ENCODE results near the gene CFAP107. TPM values are rescaled to one million over a fixed set of nuclear protein-coding genes. Genes with fewer than 3 reads are reported as not detected.

Gene CFAP107
- polyA plus RNA-seq, 1 donor (not counting 4 experiments of a cell fraction or from before 2014, with no cell fraction given) = not detected

- no peak overlapping the region for H3K9ac ChIP-seq (ENCODE audit: control insufficient read depth, extremely low read depth, insufficient read depth, low read length)
- H4K20me1 ChIP-seq (ENCODE audit: control insufficient read depth, extremely low read depth, insufficient read depth, low read length) = no peaks in the 10 kb centered on the region
- DNase-seq (ENCODE audit: low read depth, low spot score) = no peak
- H3K79me2 ChIP-seq (ENCODE audit: control insufficient read depth, insufficient read depth, low read length) = no peaks in the 10 kb centered on the region
- no peaks in the 10 kb centered on the region for H3K9me3 ChIP-seq (ENCODE audit: control insufficient read depth, low read depth, low read length)
- H3K4me1 ChIP-seq (ENCODE audit: control insufficient read depth, extremely low read depth, insufficient read depth, low read length) = no peaks in the 10 kb centered on the region
- H3K36me3 ChIP-seq (ENCODE audit: control insufficient read depth in 2 of 2, extremely low read depth in 1 of 2, insufficient read depth in 2 of 2, low read length in 2 of 2) = no peaks in the 10 kb centered on the region
- no peak overlapping the region for H3K27ac ChIP-seq (ENCODE audit: control insufficient read depth, insufficient read depth, low read length)
- dilution Hi-C loops (cut with MboI; ENCODE audit: extremely low pct_ligation_motif_present, low sequenced_read_pairs) = no loop called here
- H3K9me1 ChIP-seq (ENCODE audit: control insufficient read depth, extremely low read depth, insufficient read depth, low read length) = no peaks in the 10 kb centered on the region
- H3K27me3 ChIP-seq (ENCODE audit: control insufficient read depth, extremely low read depth, insufficient read depth, low read length) = no peaks in the 10 kb centered on the region
- no peak overlapping the region for H3K4me2 ChIP-seq (ENCODE audit: control insufficient read depth, extremely low read depth, insufficient read depth, low read depth, low read length)
- TF ChIP-seq CTCF (optimal IDR thresholded peaks at IDR 0.05 in 1 of 3, IDR thresholded peaks at IDR 0.05 in 1 of 3, conservative IDR thresholded peaks at IDR 0.05 in 1 of 3; ENCODE audit: extremely low read depth in 1 of 3, insufficient read depth in 2 of 3, low read length in 3 of 3) = no peak
- no peak for TF ChIP-seq EZH2 (IDR thresholded peaks at IDR 0.05; ENCODE audit: low read length)
- no peak overlapping the region for H2AFZ ChIP-seq (ENCODE audit: control insufficient read depth, low read length)
- H3K4me3 ChIP-seq (ENCODE audit: control insufficient read depth in 2 of 3, extremely low read depth in 1 of 3, insufficient read depth in 2 of 3, low read depth in 1 of 3, low read length in 3 of 3) = no peak overlapping the region
- FAIRE-seq = no peak
Measured at GRCh38 chr1:12769976-12770505, 24.0 kb downstream of the CFAP107 start.

GRCh38 chr1:12770620-12771019, 24.6 kb downstream of the CFAP107 start:
- no peaks in the 10 kb centered on the region for H4K20me1 ChIP-seq (ENCODE audit: control insufficient read depth, extremely low read depth, insufficient read depth, low read length)
- H3K4me3 ChIP-seq (ENCODE audit: control insufficient read depth in 2 of 3, extremely low read depth in 1 of 3, insufficient read depth in 2 of 3, low read depth in 1 of 3, low read length in 3 of 3) = no peak overlapping the region
- H3K79me2 ChIP-seq (ENCODE audit: control insufficient read depth, insufficient read depth, low read length) = no peaks in the 10 kb centered on the region
- dilution Hi-C loops (cut with MboI; ENCODE audit: extremely low pct_ligation_motif_present, low sequenced_read_pairs) = no loop called here
- TF ChIP-seq EZH2 (IDR thresholded peaks at IDR 0.05; ENCODE audit: low read length) (no peak), CTCF (optimal IDR thresholded peaks at IDR 0.05 in 1 of 3, IDR thresholded peaks at IDR 0.05 in 1 of 3, conservative IDR thresholded peaks at IDR 0.05 in 1 of 3; ENCODE audit: extremely low read depth in 1 of 3, insufficient read depth in 2 of 3, low read length in 3 of 3) (no peak)
- no peak overlapping the region for H3K4me2 ChIP-seq (ENCODE audit: control insufficient read depth, extremely low read depth, insufficient read depth, low read depth, low read length)
- no peak overlapping the region for H3K27ac ChIP-seq (ENCODE audit: control insufficient read depth, insufficient read depth, low read length)
- no peaks in the 10 kb centered on the region for H3K4me1 ChIP-seq (ENCODE audit: control insufficient read depth, extremely low read depth, insufficient read depth, low read length)
- no peak for FAIRE-seq
- no peaks in the 10 kb centered on the region for H3K36me3 ChIP-seq (ENCODE audit: control insufficient read depth in 2 of 2, extremely low read depth in 1 of 2, insufficient read depth in 2 of 2, low read length in 2 of 2)
- H3K9me3 ChIP-seq (ENCODE audit: control insufficient read depth, low read depth, low read length) = no peaks in the 10 kb centered on the region
- H2AFZ ChIP-seq (ENCODE audit: control insufficient read depth, low read length) = no peak overlapping the region
- DNase-seq (ENCODE audit: low read depth, low spot score) = no peak
- no peaks in the 10 kb centered on the region for H3K27me3 ChIP-seq (ENCODE audit: control insufficient read depth, extremely low read depth, insufficient read depth, low read length)
- H3K9ac ChIP-seq (ENCODE audit: control insufficient read depth, extremely low read depth, insufficient read depth, low read length) = no peak overlapping the region
- no peaks in the 10 kb centered on the region for H3K9me1 ChIP-seq (ENCODE audit: control insufficient read depth, extremely low read depth, insufficient read depth, low read length)
